Hepatocyte (in vitro differentiated cells): ENCODE data around the gene ANTXR2. TPM values are rescaled to one million over a fixed set of nuclear protein-coding genes. Genes with fewer than 3 reads are reported as not detected.

Experiments used
- DNase-seq: peaks from one replicate; pipeline ENCODE4 v3.0.0-alpha.2; 2016; ENCODE audit warnings: low spot score
- H2AFZ ChIP-seq: fragments of 200-600 bp; sonication (generic); 2 replicates; pipeline ENCODE4 v1.6.0; 2016; ENCODE audit warnings: antibody characterized with exemption, mild to moderate bottlenecking
- H3K27ac ChIP-seq: fragments of 200-600 bp; sonication (generic); 2 replicates; pipeline ENCODE4 v1.5.1; 2016; ENCODE audit warnings: mild to moderate bottlenecking
- H3K27me3 ChIP-seq: fragments of 200-600 bp; sonication (generic); 2 replicates; pipeline ENCODE4 v1.6.1; 2016
- H3K36me3 ChIP-seq: fragments of 200-600 bp; sonication (generic); replicated peaks from 2 replicates; pipeline ENCODE4 v1.5.1; 2016; ENCODE audit warnings: low read depth; ENCODE audit not compliant: insufficient read depth
- H3K4me1 ChIP-seq: fragments of 200-600 bp; sonication (generic); 2 replicates; pipeline ENCODE4 v1.5.1; 2016; ENCODE audit warnings: mild to moderate bottlenecking, moderate library complexity; ENCODE audit not compliant: insufficient read depth
- H3K4me2 ChIP-seq: fragments of 200-600 bp; sonication (generic); 2 replicates; pipeline ENCODE4 v1.6.0; 2016
- H3K4me3 ChIP-seq: fragments of 200-600 bp; sonication (generic); 2 replicates; pipeline ENCODE4 v1.5.1; 2016; ENCODE audit warnings: mild to moderate bottlenecking
- H3K79me2 ChIP-seq: fragments of 200-600 bp; sonication (generic); 2 replicates; pipeline ENCODE4 v1.6.0; 2017; ENCODE audit warnings: mild to moderate bottlenecking
- H3K9me2 ChIP-seq: fragments of 200-600 bp; sonication (generic); replicated peaks from 2 replicates; pipeline ENCODE4 v1.6.0; 2017; ENCODE audit warnings: mild to moderate bottlenecking; ENCODE audit not compliant: insufficient read depth
- H3K9me3 ChIP-seq: fragments of 200-600 bp; sonication (generic); 2 replicates; pipeline ENCODE4 v1.5.1; 2016; ENCODE audit warnings: low read depth, mild to moderate bottlenecking
- H4K20me1 ChIP-seq: fragments of 200-600 bp; sonication (generic); 2 replicates; pipeline ENCODE4 v1.6.0; 2016; ENCODE audit warnings: mild to moderate bottlenecking; ENCODE audit not compliant: insufficient read depth, poor library complexity, severe bottlenecking
- EZH2 ChIP-seq: fragments of 200-600 bp; sonication (generic); IDR thresholded peaks from 2 replicates; pipeline ENCODE4 v1.6.1; 2016; ENCODE audit warnings: antibody characterized with exemption, mild to moderate bottlenecking, borderline replicate concordance
- EZH2phosphoT487 ChIP-seq: fragments of 200-600 bp; sonication (generic); IDR thresholded peaks from one replicate; pipeline ENCODE4 v1.6.1; 2018; ENCODE audit warnings: antibody characterized with exemption, mild to moderate bottlenecking, low read depth, moderate library complexity; ENCODE audit not compliant: unreplicated experiment, severe bottlenecking
- WGBS: methylation state at CpG from one replicate; pipeline ENCODE4 v1.1.6; 2016; ENCODE audit warnings: low lambda C conversion rate; ENCODE audit errors: missing lambda C conversion rate; 5-methylcytosine and 5-hydroxymethylcytosine counted together
- polyA plus RNA-seq: library from polyadenylated mRNA; unstranded; fragments of >200 nt; fragmentation: Nextera tagmentation; extraction: Ambion mirVana; gene quantifications from 2 replicates; pipeline ENCODE4 v1.2.1, GENCODE V29; 2016
- total RNA-seq: library from RNA; depleted of rRNA; stranded (reverse); fragments of >200 nt; gene quantifications from 2 replicates; pipeline ENCODE4 v1.2.3, GENCODE V29; 2014
- TF ChIP-seq, protein P1 (sequence below): fragments of 200-600 bp; sonication (generic); IDR thresholded peaks from 2 replicates; pipeline ENCODE4 v1.5.1; 2016; ENCODE audit warnings: antibody characterized with exemption, mild to moderate bottlenecking; ENCODE audit not compliant: poor library complexity

ANTXR2 gene
- total and polyA plus RNA-seq, 2 experiments from 2014 or later: 25.2 to 46.5 TPM

GRCh38 chr4:79907001-79907400, 166.0 kb downstream of the ANTXR2 start:
- TF ChIP-seq, protein P1, sequence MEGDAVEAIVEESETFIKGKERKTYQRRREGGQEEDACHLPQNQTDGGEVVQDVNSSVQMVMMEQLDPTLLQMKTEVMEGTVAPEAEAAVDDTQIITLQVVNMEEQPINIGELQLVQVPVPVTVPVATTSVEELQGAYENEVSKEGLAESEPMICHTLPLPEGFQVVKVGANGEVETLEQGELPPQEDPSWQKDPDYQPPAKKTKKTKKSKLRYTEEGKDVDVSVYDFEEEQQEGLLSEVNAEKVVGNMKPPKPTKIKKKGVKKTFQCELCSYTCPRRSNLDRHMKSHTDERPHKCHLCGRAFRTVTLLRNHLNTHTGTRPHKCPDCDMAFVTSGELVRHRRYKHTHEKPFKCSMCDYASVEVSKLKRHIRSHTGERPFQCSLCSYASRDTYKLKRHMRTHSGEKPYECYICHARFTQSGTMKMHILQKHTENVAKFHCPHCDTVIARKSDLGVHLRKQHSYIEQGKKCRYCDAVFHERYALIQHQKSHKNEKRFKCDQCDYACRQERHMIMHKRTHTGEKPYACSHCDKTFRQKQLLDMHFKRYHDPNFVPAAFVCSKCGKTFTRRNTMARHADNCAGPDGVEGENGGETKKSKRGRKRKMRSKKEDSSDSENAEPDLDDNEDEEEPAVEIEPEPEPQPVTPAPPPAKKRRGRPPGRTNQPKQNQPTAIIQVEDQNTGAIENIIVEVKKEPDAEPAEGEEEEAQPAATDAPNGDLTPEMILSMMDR: no peak
- TF ChIP-seq EZH2 (no peak), EZH2phosphoT487 (no peak)
- no peak overlapping the region for H3K27ac ChIP-seq
- no peak overlapping the region for H2AFZ ChIP-seq
- H4K20me1 ChIP-seq: no peaks in the 10 kb centered on the region
- H3K9me3 ChIP-seq: no peaks in the 10 kb centered on the region
- no peak overlapping the region for H3K4me2 ChIP-seq
- no peak for DNase-seq
- no peaks in the 10 kb centered on the region for H3K27me3 ChIP-seq
- H3K36me3 ChIP-seq: no peaks in the 10 kb centered on the region
- H3K9me2 ChIP-seq: no peaks in the 10 kb centered on the region
- WGBS: 69% methylated on average over 2 of the region's 2 CpGs
- H3K4me1 ChIP-seq: no peaks in the 10 kb centered on the region
- no peaks in the 10 kb centered on the region for H3K79me2 ChIP-seq
- H3K4me3 ChIP-seq: no peak overlapping the region

- Histone ChIP-seq H3K9me3 (no peaks in the 10 kb centered on the region), H3K27me3 (no peaks in the 10 kb centered on the region), H2AFZ (no peak overlapping the region), H3K27ac (no peak overlapping the region), H3K4me3 (no peak overlapping the region), H3K79me2 (no peaks in the 10 kb centered on the region), H3K36me3 (no peaks in the 10 kb centered on the region), H3K9me2 (no peaks in the 10 kb centered on the region), H3K4me2 (no peak overlapping the region), H4K20me1 (no peaks in the 10 kb centered on the region), H3K4me1 (no peaks in the 10 kb centered on the region)
- 97% methylated on average over 5 of the region's 5 CpGs for WGBS
- no peak for DNase-seq
- TF ChIP-seq EZH2 (no peak), EZH2phosphoT487 (no peak)
- TF ChIP-seq, protein P1: no peak
Observed at GRCh38 chr4:79906303-79906702, 166.7 kb downstream of the ANTXR2 start.

DNA sequence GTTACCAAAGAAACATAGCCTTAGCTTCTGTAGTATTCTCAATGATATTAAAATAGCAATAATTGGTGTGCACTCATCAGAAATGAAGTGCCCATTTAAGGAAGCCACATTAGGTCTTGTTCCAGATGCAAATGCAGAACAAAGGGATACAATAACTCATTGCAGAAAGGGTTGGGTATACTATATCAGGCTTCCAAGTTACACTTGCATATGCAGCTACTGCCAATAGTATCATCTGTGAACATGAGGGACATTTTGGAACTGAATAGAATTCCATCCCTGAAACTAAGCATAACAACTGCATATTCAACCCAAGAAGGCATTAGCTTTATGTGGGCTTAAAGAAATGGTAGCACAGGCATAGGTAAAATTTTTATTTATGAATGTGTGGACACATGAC, 167.8 kb downstream of the ANTXR2 start:
- H3K4me3 ChIP-seq: no peak overlapping the region
- H3K36me3 ChIP-seq: no peaks in the 10 kb centered on the region
- no peaks in the 10 kb centered on the region for H3K9me2 ChIP-seq
- no peaks in the 10 kb centered on the region for H3K27me3 ChIP-seq
- no peak overlapping the region for H2AFZ ChIP-seq
- H3K4me2 ChIP-seq: no peak overlapping the region
- H3K27ac ChIP-seq: no peak overlapping the region
- no peaks in the 10 kb centered on the region for H3K9me3 ChIP-seq
- DNase-seq: no peak
- H3K4me1 ChIP-seq: no peaks in the 10 kb centered on the region
- H4K20me1 ChIP-seq: no peaks in the 10 kb centered on the region
- no peak for TF ChIP-seq EZH2phosphoT487
- TF ChIP-seq, protein P1: no peak
- no peak for TF ChIP-seq EZH2
- no peaks in the 10 kb centered on the region for H3K79me2 ChIP-seq

- Histone ChIP-seq H3K4me3 (no peak overlapping the region), H3K9me2 (no peaks in the 10 kb centered on the region), H3K9me3 (no peaks in the 10 kb centered on the region), H3K27me3 (no peaks in the 10 kb centered on the region), H3K79me2 (no peaks in the 10 kb centered on the region), H3K4me1 (no peaks in the 10 kb centered on the region), H4K20me1 (no peaks in the 10 kb centered on the region), H3K27ac (no peak overlapping the region), H3K4me2 (no peak overlapping the region), H2AFZ (no peak overlapping the region), H3K36me3 (no peaks in the 10 kb centered on the region)
- TF ChIP-seq EZH2 (no peak), EZH2phosphoT487 (no peak)
- TF ChIP-seq, protein P1: no peak
- WGBS: 95% methylated on average over 1 of the region's 1 CpG
- DNase-seq: no peak
Observed at GRCh38 chr4:79904331-79904730, 168.7 kb downstream of the ANTXR2 start.
